H9 (cell line): ENCODE measurements around the gene MCCC1. TPM values are rescaled to one million over a fixed set of nuclear protein-coding genes. Genes with fewer than 3 reads are reported as not detected.

Experiments
- DNase-seq: peaks from one replicate; pipeline ENCODE4 v3.0.0-alpha.2; 2017
- H2AFZ ChIP-seq: one replicate; pipeline ENCODE4 v1.6.1; 2013; ENCODE audit warnings: mild to moderate bottlenecking, low read length, control low read depth, moderate library complexity
- H2AK5ac ChIP-seq: 2 replicates; pipeline ENCODE4 v1.6.1; 2013; ENCODE audit warnings: low read length, control low read depth, mixed read lengths; ENCODE audit not compliant: insufficient read length
- H2BK120ac ChIP-seq: one replicate; pipeline ENCODE4 v1.6.1; 2013; ENCODE audit warnings: low read depth, mild to moderate bottlenecking, low read length, control low read depth, inconsistent platforms; ENCODE audit not compliant: poor library complexity, severe bottlenecking
- H2BK12ac ChIP-seq: 2 replicates; pipeline ENCODE4 v1.6.1; 2013; ENCODE audit warnings: low read length, control low read depth, mixed read lengths, low read depth; ENCODE audit not compliant: insufficient read length
- H2BK15ac ChIP-seq: 2 replicates; pipeline ENCODE4 v1.6.1; 2013; ENCODE audit warnings: low read depth, low read length, control low read depth
- H2BK20ac ChIP-seq: one replicate; pipeline ENCODE4 v1.6.1; 2013; ENCODE audit warnings: low read depth, mild to moderate bottlenecking, low read length, control low read depth, inconsistent platforms; ENCODE audit not compliant: poor library complexity, severe bottlenecking
- H2BK5ac ChIP-seq: 2 replicates; pipeline ENCODE4 v1.6.1; 2013; ENCODE audit warnings: low read length, control low read depth, mixed read lengths; ENCODE audit not compliant: insufficient read length
- H3K14ac ChIP-seq: 2 replicates; pipeline ENCODE4 v1.6.1; 2013; ENCODE audit warnings: low read length, control low read depth; ENCODE audit not compliant: insufficient read depth
- H3K18ac ChIP-seq: 2 replicates; pipeline ENCODE4 v1.6.1; 2013; ENCODE audit warnings: low read depth, mild to moderate bottlenecking, mixed read lengths, low read length, control low read depth; ENCODE audit not compliant: insufficient read length
- H3K23ac ChIP-seq: 2 replicates; pipeline ENCODE4 v1.6.1; 2013; ENCODE audit warnings: low read length, control low read depth, mixed read lengths, low read depth; ENCODE audit not compliant: insufficient read length
- H3K23me2 ChIP-seq: 2 replicates; pipeline ENCODE4 v1.6.1; 2013; ENCODE audit warnings: low read depth, mild to moderate bottlenecking, mixed read lengths, low read length, control low read depth; ENCODE audit not compliant: insufficient read length, poor library complexity, severe bottlenecking
- H3K27ac ChIP-seq: 2 replicates; pipeline ENCODE4 v1.5.1; 2013; ENCODE audit warnings: low read length, control low read depth, mixed read lengths, low read depth; ENCODE audit not compliant: insufficient read length
- H3K27me3 ChIP-seq: 2 replicates; pipeline ENCODE4 v1.6.1; 2013; ENCODE audit warnings: low read length, control low read depth, inconsistent platforms; ENCODE audit not compliant: insufficient read depth
- H3K4ac ChIP-seq: 2 replicates; pipeline ENCODE4 v1.6.1; 2013; ENCODE audit warnings: low read depth, mild to moderate bottlenecking, control low read depth, inconsistent platforms, low read length, moderate library complexity
- H3K4me1 ChIP-seq: 2 replicates; pipeline ENCODE4 v1.6.1; 2013; ENCODE audit warnings: low read length, control low read depth, inconsistent platforms; ENCODE audit not compliant: insufficient read depth
- H3K4me2 ChIP-seq: 2 replicates; pipeline ENCODE4 v1.6.1; 2013; ENCODE audit warnings: low read length, control low read depth, mixed read lengths; ENCODE audit not compliant: insufficient read length, insufficient read depth
- H3K56ac ChIP-seq: 2 replicates; pipeline ENCODE4 v1.6.1; 2013; ENCODE audit warnings: low read depth, mild to moderate bottlenecking, mixed read lengths, low read length, control low read depth; ENCODE audit not compliant: insufficient read length
- H3K79me1 ChIP-seq: 2 replicates; pipeline ENCODE4 v1.6.1; 2013; ENCODE audit warnings: low read depth, mild to moderate bottlenecking, moderate library complexity, low read length, control low read depth, inconsistent platforms; ENCODE audit not compliant: insufficient read depth, poor library complexity, severe bottlenecking
- H3K79me2 ChIP-seq: 2 replicates; pipeline ENCODE4 v1.6.1; 2013; ENCODE audit warnings: low read length, control low read depth, inconsistent platforms; ENCODE audit not compliant: insufficient read depth
- H3K9ac ChIP-seq: 2 replicates; pipeline ENCODE4 v1.6.1; 2013; ENCODE audit warnings: low read length, control low read depth, mixed read lengths; ENCODE audit not compliant: insufficient read length; ENCODE audit errors: extremely low read depth
- H3K9me3 ChIP-seq: one replicate; pipeline ENCODE4 v1.6.1; 2013; ENCODE audit warnings: low read depth, low read length, inconsistent platforms; ENCODE audit not compliant: control insufficient read depth
- H3T11ph ChIP-seq: one replicate; pipeline ENCODE4 v1.6.1; 2013; ENCODE audit warnings: mild to moderate bottlenecking, low read length, control low read depth, inconsistent platforms
- H4K20me1 ChIP-seq: one replicate; pipeline ENCODE4 v1.6.1; 2013; ENCODE audit not compliant: control insufficient read depth, insufficient read length, insufficient read depth
- H4K5ac ChIP-seq: 2 replicates; pipeline ENCODE4 v1.6.1; 2013; ENCODE audit warnings: low read depth, mild to moderate bottlenecking, mixed read lengths, low read length, control low read depth; ENCODE audit not compliant: insufficient read length
- H4K8ac ChIP-seq: replicated peaks from 2 replicates; pipeline ENCODE4 v1.6.1; 2013; ENCODE audit warnings: low read length, control low read depth, mixed read lengths, low read depth; ENCODE audit not compliant: insufficient read length
- H4K91ac ChIP-seq: 2 replicates; pipeline ENCODE4 v1.6.1; 2013; ENCODE audit warnings: low read depth, mild to moderate bottlenecking, moderate library complexity, mixed read lengths, low read length, control low read depth; ENCODE audit not compliant: insufficient read length
- H3K27ac Mint-ChIP-seq, 3 experiments: 2 replicates in 2 of 3; 3 replicates in 1 of 3; pipeline ENCODE4 v1.8.0; 2020 to 2021; ENCODE audit warnings: mixed read lengths in 3 of 3, mild to moderate bottlenecking in 1 of 3, moderate library complexity in 1 of 3
- H3K27me3 Mint-ChIP-seq: 2 replicates; pipeline ENCODE4 v1.8.0; 2021; ENCODE audit warnings: low read depth, mild to moderate bottlenecking, moderate library complexity, mixed read lengths
- H3K36me3 Mint-ChIP-seq, 3 experiments: 2 replicates in 2 of 3; 3 replicates in 1 of 3; pipeline ENCODE4 v1.8.0; 2020 to 2021; ENCODE audit warnings: low read depth in 3 of 3, mixed read lengths in 3 of 3; ENCODE audit not compliant: insufficient read depth in 1 of 3
- H3K4me1 Mint-ChIP-seq, 2 experiments: 2 replicates each; pipeline ENCODE4 v1.8.0; 2020; ENCODE audit warnings: mixed read lengths in 2 of 2
- H3K4me3 Mint-ChIP-seq, 2 experiments: 2 replicates in 1 of 2; 3 replicates in 1 of 2; pipeline ENCODE4 v1.8.0; 2020 to 2021; ENCODE audit warnings: mild to moderate bottlenecking in 2 of 2, mixed read lengths in 2 of 2, moderate library complexity in 1 of 2
- H3K9me3 Mint-ChIP-seq, 2 experiments: 2 replicates in 1 of 2; 3 replicates in 1 of 2; pipeline ENCODE4 v1.8.0; 2020; ENCODE audit warnings: mild to moderate bottlenecking in 2 of 2, mixed read lengths in 2 of 2, moderate library complexity in 1 of 2
- WGBS: extraction: QIAGEN DNeasy Blood & Tissue Kit; methylation state at CpG from one replicate; pipeline ENCODE4 v1.1.7; 2013; ENCODE audit warnings: missing lambda C conversion rate, low lambda C conversion rate, mixed read lengths; ENCODE audit not compliant: insufficient read length; ENCODE audit errors: extremely low coverage; 5-methylcytosine and 5-hydroxymethylcytosine counted together
- total RNA-seq: library from RNA; stranded (reverse); gene quantifications from 2 replicates; pipeline ENCODE4 v1.2.1, GENCODE V29; 2021
- TF ChIP-seq, protein P1 (sequence below): fragments of 200-600 bp; sonication (generic); conservative IDR thresholded peaks from 3 replicates; pipeline ENCODE4 v1.8.0; 2021; ENCODE audit warnings: antibody characterized with exemption, mild to moderate bottlenecking

The MCCC1 gene
- total RNA-seq, 1 experiment from 2014 or later: 18.3 TPM

DNA sequence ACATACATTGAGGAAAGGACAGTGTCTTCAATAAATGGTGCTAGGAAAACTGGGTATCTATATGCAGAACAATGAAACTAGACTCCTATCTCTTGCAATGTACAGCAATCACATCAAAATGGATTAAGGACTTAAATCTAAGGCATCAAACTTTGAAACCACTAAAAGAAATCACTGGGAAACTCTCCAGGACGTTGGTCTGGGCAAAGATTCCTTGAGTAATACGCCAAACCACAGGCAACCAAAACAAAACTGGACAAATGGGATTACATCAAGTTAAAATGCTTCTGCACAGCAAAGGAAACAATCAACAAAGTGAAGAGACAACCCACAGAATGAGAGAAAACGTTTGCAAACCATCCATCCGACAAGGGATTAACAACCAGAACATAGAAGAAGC is 48.8 kb upstream of the MCCC1 start:
- no peaks in the 10 kb centered on the region for H3K27me3 ChIP-seq
- H3K4me2 ChIP-seq: no peak overlapping the region
- Mint-ChIP-seq H3K36me3 (no peaks in the 10 kb centered on the region; a peak in 1 of 7 replicates), H3K27me3 (no peaks in the 10 kb centered on the region), H3K4me1 (peaks cover 2 to 8% of the 10 kb centered on the region in 2 experiments; a peak in 2 of 4 replicates), H3K9me3 (no peaks in the 10 kb centered on the region), H3K4me3 (no peak overlapping the region), H3K27ac (no peak overlapping the region)
- H2BK12ac ChIP-seq: no peak overlapping the region
- no peak overlapping the region for H3K56ac ChIP-seq
- H4K91ac ChIP-seq: no peak overlapping the region
- H3K9me3 ChIP-seq: no peaks in the 10 kb centered on the region
- H2BK120ac ChIP-seq: no peak overlapping the region
- no peaks in the 10 kb centered on the region for H3K79me1 ChIP-seq
- no peak overlapping the region for H3K27ac ChIP-seq
- no peaks in the 10 kb centered on the region for H3K23me2 ChIP-seq
- no peak for DNase-seq
- no CpG with 5 or more reads among the region's 4 CpGs for WGBS
- no peak overlapping the region for H3K4ac ChIP-seq
- H3K4me1 ChIP-seq: no peaks in the 10 kb centered on the region
- no peak overlapping the region for H3T11ph ChIP-seq
- no peak overlapping the region for H3K9ac ChIP-seq
- TF ChIP-seq, protein P1, sequence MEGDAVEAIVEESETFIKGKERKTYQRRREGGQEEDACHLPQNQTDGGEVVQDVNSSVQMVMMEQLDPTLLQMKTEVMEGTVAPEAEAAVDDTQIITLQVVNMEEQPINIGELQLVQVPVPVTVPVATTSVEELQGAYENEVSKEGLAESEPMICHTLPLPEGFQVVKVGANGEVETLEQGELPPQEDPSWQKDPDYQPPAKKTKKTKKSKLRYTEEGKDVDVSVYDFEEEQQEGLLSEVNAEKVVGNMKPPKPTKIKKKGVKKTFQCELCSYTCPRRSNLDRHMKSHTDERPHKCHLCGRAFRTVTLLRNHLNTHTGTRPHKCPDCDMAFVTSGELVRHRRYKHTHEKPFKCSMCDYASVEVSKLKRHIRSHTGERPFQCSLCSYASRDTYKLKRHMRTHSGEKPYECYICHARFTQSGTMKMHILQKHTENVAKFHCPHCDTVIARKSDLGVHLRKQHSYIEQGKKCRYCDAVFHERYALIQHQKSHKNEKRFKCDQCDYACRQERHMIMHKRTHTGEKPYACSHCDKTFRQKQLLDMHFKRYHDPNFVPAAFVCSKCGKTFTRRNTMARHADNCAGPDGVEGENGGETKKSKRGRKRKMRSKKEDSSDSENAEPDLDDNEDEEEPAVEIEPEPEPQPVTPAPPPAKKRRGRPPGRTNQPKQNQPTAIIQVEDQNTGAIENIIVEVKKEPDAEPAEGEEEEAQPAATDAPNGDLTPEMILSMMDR: no peak
- H4K5ac ChIP-seq: no peak overlapping the region
- H2BK20ac ChIP-seq: no peak overlapping the region
- H4K8ac ChIP-seq: no peak overlapping the region
- no peak overlapping the region for H2AK5ac ChIP-seq
- no peak overlapping the region for H3K14ac ChIP-seq
- no peak overlapping the region for H2BK5ac ChIP-seq
- no peak overlapping the region for H3K23ac ChIP-seq
- no peak overlapping the region for H3K18ac ChIP-seq
- no peak overlapping the region for H2BK15ac ChIP-seq
- no peak overlapping the region for H2AFZ ChIP-seq
- H3K79me2 ChIP-seq: no peaks in the 10 kb centered on the region
- no peaks in the 10 kb centered on the region for H4K20me1 ChIP-seq
